GM18867 (cell line): ENCODE measurements around the gene LRRC47.
A peak's percentile ranks its signal among the peaks of the same experiment; 100 is the strongest.

ENCODE experiments used
- ATAC-seq: cut with Tn5 transposase; IDR thresholded peaks from one replicate; pipeline ENCODE4 v1.9.1; 2021; ENCODE audit warnings: mild to moderate bottlenecking, moderate library complexity; ENCODE audit not compliant: unreplicated experiment

LRRC47 gene

DNA sequence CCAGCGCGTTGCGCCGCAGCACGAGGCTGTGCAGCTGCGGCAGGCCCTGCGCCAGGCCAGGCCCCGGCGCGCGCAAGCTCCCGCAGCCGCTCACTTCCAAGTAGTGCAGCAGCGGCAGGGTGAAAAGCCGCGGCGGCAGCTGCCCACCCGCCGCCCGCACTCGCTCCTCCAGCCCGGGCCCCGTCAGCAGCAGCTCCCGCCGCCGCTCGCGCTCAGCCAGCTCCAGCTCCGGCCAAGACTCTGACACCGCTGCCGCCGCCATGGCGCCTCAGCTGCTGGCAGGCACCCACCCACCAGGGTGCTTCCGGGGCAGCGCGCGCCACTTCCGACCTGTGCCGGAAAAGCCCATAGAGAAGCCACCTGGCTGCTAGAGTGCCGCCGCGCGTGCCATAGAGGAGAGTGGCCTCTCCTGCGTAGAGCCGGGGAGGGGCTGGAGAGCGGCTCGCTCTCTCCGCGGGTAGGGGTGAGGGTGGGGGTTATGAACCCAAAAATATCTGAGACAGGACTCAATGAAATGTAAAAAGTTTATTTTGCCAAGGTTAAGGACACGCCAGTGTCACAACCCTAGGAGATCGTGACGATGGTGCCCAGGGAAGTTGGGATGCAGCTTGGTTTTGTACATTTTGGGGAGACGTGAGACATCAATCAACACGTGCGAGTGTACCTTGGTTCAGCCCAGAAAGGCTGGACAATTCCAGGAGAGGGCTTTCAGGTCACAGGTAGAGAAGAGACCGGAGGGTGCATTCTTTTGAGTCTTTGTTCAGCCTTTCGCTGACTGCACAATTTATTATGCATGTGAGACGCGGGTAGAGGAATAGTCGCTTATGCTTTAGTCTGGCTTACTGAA is at the start of gene LRRC47:
Gene LRRC47, minus strand, starts transcription at position 284 of the 847 bp plus-strand sequence. Its CDS starts 22 bp downstream, at position 262.
- ATAC-seq: peak; percentile 95

- ATAC-seq: no peak
Measured at GRCh38 chr1:3842912-3843311, 46.6 kb upstream of the LRRC47 start.

DNA sequence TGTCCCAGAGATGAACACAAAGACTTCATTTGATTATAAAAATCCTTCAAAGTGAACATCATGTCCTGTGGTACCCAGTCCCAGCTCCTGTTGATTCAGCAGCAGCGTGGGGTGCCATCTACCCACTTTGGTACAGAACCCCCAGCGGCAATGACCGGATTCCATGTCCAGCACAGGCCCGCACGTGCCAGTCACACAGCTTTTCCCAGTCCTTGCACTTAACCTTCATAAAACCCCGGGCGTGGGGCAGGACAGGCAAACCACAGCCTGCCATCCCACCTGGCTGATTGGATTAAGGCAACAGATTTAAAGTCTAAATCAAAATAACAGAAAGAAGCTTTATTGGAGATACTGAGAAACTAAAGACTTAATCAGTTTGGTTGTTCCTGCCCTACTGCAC is 45.2 kb upstream of the LRRC47 start:
- no peak for ATAC-seq

DNA sequence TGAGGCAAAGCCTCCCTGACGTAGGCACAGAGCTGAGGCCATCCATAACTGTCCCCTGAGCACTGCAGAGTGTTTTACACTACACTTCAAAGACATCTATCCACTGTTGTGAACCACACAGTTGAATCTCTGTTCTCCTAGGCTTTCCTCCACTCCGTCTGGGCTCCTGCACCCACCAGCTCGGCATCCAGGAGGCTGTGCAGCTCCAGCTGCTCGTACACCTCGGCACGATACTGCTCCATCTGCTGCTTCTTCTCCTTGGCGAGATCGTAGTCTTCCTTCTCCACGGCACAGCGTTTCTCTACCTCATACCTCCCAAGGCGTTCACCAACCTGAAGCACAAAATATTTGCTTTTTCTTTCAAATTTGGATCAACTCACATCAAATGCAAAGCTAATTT is 42.5 kb upstream of the LRRC47 start:
- ATAC-seq: no peak

DNA sequence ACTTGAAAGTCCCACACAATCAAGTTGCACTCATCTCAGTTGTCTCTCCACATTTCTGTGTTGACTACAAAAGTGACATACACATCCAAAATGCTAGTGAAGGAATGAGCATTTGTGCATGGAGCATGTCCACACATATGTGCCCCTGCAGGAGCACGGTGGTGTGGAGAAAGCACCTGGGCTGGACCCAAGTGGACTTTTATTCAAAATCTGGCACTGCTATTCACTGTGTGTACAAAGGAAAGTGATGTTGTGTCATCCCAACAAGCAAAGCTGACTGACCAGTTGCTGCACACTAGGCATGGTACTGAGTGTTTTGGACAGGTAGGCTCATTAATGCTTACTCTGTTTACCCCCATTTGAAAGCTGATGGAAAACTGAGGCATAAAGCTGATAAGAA is 41.4 kb upstream of the LRRC47 start:
- no peak for ATAC-seq

DNA sequence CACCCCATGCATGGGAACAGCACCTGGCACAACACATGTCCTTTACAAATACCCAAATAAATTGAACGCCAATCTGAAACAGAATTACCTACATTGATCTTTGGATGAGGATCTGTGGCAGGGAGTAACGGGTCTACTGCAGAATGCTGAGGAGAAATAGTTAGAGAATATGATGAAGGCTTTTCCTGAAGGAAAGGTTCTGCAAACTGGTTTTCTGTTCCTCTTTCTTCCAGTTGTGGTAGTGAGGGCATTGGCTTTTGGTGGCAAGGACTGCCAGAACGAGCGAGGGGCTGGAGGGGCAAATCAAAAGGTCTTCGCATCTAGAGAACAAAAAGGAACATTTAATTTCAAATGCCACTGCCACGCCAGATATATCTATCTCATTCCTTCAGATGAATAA is 40.9 kb upstream of the LRRC47 start:
- ATAC-seq: no peak

GRCh38 chr1:3836421-3836820 is 40.1 kb upstream of the LRRC47 start:
- ATAC-seq: no peak

- no peak for ATAC-seq
Measured at GRCh38 chr1:3834701-3835100, 38.4 kb upstream of the LRRC47 start.

- no peak for ATAC-seq
Measured at GRCh38 chr1:3831689-3832088, 35.4 kb upstream of the LRRC47 start.

DNA sequence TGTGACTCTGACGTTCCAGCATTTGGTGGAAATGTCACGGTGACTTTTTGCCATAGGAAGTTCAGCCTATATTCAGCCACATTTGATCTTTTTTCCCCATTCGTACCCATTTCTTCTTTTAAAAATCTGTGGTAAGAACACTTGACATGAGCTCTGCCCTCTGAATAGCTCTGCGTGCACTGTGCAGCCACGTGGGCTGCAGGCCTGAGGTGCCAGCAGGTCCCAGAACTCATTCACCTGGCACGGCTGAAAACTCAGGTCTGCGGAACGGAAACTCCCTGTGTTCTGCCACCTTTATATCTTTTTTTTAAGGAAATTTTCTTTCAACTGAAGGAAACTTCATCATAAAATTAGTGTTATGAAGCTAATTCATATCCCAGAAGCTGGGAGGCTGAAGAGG is 32.1 kb upstream of the LRRC47 start:
- ATAC-seq: no peak

GRCh38 chr1:3827813-3828307 is 31.6 kb upstream of the LRRC47 start:
- ATAC-seq: no peak

DNA sequence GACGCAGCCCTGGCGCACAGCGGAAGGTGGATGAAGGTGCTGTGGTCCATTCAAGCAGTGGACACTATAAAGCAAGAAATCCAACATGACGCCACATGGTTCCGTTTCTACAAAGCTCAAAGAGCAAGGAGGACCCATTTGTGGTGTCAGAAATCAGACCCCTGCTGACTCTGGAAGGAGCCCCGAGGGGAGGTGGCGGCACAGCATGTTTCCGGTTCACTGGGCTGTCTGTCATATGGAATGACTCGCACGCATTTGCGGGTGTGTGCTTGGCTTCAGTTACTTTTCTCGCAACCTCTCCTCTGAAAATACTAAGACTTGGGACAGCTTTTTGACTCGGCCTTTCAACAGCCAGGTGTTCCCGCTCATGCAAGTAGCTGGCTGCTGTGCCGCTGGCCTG is 29.1 kb upstream of the LRRC47 start:
- ATAC-seq: no peak

- ATAC-seq: no peak
Measured at GRCh38 chr1:3824650-3825049, 28.4 kb upstream of the LRRC47 start.

DNA sequence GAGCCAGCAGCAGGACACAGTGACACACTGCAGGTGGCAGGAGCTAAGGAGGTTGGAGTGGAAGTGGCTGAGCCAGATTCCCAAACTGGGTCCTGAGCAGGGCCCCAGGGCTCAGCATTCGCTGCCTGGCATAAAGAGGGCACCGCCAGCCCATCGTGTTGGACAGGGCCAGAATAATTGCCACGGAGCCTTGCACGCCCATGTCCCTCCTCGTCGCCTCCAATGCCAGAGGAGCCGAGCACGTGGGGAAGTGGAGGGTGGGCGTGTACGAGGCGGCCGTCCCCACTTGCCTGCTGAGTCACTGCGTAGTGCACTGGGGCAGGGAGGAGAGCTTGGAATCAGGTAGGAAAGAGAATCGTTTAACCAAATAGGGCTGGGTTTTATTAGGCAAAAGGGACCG is 26.1 kb upstream of the LRRC47 start:
- ATAC-seq: no peak

DNA sequence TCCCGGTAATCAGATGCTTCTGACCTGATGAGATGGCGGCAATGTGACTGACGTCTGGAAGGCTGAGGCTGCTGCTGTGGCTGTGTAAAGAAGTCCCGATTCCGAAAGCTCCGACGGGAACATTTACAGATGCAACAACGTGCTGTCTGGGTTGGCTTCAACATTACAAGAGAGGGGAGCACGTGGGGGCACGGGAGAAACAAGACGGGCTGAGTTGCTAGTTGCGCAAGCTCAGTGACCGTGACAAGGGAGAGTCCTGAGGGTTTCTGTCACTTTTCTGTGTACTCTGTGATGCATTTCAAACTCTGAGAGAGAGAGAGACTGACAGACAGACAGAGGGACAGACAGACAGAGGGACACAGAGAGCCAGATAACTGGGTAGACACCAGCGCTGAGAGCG is 25.6 kb upstream of the LRRC47 start:
- no peak for ATAC-seq

- no peak for ATAC-seq
Measured at GRCh38 chr1:3821447-3821846, 25.1 kb upstream of the LRRC47 start.

GRCh38 chr1:3821004-3821403 is 24.7 kb upstream of the LRRC47 start:
- ATAC-seq: no peak

DNA sequence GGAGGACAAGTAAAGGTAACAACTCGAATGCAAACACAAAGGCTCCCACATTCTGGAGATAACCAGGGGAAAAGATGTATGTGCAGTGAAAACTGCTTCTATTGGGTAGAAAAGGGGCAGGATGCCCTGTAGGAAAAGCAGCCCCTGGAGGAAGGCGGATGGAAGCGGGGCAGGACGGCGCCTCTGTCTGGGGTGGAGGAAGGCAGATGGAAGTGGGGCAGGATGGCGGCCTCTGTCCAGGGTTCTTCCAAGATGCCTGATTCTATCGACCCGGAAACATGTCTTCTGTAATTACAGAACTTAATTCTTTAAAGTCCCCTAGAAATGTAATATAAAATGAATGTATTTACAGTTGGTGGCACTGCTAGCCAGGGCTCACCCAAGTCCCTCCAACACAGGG is 24.0 kb upstream of the LRRC47 start:
- ATAC-seq: no peak

DNA sequence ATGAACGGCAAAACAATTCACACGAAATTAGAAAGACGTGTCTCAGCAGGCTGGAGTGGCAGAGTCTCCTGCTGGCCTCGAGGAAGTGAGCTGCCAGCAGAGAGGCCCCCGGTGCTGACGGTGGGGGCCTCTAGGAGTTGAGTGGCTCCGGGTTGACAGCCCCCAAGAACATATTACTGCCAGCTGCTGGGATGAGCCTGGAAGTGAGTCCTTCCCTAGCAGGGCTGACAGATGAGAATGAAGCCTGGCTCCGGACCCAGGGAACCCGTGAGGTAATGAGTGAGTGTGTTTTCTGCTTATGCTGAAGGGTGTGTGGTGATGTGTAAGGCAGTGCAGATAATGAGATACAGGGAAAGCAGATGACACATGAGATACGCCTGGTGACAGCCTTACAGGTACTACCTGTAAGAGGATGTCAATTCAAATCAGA is 23.5 kb upstream of the LRRC47 start:
- ATAC-seq: no peak

DNA sequence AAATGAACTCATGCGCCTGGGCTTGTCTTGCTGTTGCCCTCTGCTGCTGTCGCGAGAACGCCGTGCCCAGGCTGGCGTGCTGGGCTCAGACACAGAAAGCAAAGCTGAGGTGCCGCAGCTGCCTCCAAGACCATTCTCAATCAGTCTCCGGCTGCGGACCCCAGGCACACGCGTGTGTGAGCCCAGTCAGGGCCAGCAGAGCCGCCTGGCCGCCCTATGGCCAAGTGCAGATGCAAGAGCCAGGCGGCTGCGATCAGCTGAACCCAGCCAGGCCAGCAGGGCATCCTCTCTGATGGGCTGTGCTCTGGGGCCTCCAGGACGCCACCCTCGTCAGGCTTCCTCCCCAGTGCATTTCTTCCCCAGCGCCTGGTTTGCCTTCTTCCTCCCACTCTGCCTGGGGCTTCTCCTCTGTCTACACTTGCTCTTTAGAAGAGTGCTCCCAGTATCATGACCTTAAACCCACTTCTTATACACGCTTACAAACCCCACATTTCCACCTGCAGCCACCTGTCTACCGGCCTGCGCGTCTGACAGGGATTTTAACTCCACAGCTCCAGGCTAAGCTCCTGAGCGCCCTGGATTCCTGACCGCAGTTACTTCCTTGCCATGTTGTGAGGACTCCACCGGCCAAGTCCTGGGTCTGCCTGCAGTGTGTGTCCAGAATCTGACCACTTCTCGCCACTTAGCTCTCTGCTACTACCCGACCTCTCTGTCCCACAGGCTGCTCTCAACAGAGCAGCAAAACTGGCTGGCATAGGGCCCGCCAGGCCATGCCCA is 21.7 kb upstream of the LRRC47 start:
- ATAC-seq: no peak

DNA sequence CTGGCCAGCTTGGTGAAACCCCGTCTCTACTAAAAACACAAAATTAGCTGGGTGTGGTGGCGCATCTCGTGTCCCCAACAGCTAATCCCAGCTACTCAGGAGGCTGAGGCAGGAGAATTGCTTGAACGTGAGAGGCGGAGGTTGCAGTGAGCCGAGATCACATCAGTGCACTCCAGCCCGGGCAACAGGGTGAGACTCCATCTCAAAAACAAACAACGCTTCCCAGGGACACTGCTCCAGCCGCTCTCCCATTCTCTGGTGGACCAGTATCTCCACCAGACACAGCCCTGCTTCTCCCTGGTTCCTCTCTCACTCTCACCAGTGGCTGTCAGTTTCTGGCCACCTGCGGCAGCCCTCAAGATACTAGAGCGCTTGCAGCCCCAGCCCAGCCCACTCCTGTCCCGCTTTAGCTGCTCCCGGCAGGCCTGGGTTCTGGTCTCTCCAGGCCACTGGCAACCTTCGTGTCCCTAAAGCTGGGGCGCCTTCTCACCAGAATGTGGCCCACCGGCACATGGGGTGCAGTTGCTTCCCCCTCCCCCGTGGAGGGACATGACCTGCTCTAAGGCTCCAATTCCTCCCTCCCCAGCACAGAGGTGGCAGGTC is 20.9 kb upstream of the LRRC47 start:
- ATAC-seq: no peak
